Stimulated activated naive CD4-positive, alpha-beta T cell (primary cell): ENCODE data around the gene BRICD5.

Experiments used
- DNase-seq, 6 experiments: peaks; one replicate each; lab custom pipeline; 2025; lab: John Stamatoyannopoulos, UW

BRICD5 gene

GRCh38 chr16:2163211-2163881 lies 47.3 kb downstream of the BRICD5 start:
- DNase-seq = no peak

DNA sequence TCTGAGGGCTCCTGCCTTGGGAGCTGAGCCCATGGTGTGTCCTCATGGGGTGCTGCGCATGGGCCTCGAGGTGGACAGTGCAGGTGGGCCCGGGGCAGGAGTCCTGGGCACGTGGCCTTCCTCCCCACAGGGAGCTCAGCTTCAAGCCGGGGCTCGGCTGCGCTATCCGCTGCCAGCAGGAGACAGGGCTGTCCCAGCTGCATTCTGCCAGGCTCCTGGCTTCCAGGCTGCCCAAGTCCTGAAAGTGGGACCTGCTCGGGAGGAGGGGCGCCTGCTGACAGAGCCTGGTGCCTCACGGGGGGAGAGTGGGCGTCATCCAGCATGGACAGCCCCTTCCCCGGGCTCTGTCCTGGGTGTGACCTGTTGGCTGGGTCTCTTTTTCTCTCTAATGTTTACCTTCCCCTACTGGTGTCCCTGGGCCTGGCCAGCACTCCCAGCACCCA lies 48.0 kb downstream of the BRICD5 start:
- no peak for DNase-seq

- DNase-seq = no peak
Measured at GRCh38 chr16:2161911-2162310, 48.8 kb downstream of the BRICD5 start.

GRCh38 chr16:2160915-2161551 lies 49.6 kb downstream of the BRICD5 start:
- DNase-seq = no peak
